ENCODE data around the gene PLSCR4.
"Not testable (repeated sequence)": the region's sequence is repeated elsewhere in the genome, so short reads cannot be mapped to it uniquely, and the experiment has no call there.

Gene PLSCR4

DNA sequence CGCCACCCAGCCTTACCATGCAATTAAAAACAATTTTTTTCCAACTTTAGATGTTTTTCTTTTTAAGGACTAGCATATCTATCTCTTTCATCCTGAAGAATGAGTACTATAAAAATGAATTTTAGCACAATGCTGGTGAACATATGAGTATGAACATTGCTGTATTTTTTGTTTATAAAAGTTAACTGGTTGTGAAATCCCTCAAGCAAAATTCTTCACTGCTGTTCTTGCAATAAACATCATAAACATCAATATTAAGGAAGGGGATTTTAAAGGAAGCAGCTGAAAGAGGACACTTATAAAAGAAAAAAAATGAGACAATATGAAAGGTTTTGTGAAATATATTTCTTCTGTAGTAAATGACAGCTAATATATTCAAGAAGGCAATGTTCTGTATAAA, 3.0 kb downstream of the PLSCR4 start:
- no peak for DNase-seq (ENCODE audit: low read depth in 2 of 2)

DNA sequence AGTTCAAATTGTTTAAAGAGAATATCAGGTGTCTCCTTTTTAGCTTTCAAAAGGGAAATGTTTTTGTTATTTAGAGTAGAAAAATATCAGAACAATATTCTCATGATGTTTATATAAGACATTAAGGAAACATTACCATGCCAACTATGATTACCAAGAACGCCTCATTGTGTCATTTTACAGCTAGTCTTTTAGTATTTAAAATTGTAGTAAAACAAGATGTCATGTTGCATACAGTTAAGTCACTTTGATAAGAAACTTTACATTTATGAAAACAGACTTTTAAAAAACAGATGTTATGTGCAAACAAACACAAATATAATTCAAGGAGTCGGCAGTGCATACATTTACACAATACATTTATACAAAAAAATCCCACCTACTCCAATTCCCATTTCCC, 4.4 kb downstream of the PLSCR4 start:
- no peak for DNase-seq (ENCODE audit: low read depth in 2 of 2)

DNA sequence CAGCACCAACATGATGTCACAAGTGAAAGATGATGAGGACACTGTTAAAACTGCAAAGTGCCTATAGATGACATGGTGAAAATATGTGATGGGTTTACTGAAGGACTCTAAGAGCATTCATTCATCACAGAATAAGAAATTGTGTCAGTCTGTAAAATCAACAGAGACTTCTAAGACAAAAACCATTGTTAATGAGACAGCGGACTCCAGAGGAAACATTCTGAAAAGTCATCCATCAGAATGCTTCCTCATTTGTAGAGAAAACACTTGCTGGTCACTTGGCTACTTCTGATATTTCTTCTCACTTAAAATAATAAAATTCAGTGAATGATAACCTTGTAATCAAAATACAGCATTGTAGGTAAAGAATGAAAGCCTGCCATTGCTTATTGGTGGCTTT, 7.3 kb downstream of the PLSCR4 start:
- DNase-seq (ENCODE audit: low read depth in 2 of 2), result no peak

DNA sequence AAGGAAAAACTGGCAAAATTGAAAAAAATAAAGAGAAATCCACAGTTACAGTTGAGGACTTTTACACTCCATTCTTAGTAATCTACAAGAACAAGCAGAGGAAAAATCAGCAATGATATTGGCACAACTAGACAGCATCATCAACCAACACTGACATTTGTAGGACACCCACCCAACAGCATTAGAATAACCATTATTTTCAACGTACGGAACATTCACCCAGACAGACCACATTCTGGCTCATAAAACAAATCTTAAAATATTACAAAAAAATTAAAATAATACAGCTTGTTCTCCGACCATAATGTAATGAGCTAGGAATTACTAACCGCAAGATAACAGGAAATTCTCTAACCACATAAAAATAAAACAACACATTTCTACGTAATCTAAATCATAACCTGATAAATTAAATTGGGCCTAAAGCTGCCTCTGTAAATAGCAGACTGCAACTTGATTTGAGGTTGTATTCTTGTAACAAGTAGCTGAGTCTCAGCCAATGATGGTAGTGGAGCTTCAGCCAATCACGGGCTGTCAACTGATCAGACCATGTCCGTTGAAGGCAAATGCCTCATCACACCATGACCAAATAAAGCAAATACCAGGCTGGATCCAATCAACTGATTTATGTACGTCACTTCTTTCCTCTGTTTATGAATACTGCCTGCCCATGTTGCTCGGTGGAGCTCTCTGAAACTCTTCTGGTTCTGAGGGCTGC, 9.2 kb downstream of the PLSCR4 start:
- DNase-seq (ENCODE audit: low read depth in 2 of 2), result no peak

DNA sequence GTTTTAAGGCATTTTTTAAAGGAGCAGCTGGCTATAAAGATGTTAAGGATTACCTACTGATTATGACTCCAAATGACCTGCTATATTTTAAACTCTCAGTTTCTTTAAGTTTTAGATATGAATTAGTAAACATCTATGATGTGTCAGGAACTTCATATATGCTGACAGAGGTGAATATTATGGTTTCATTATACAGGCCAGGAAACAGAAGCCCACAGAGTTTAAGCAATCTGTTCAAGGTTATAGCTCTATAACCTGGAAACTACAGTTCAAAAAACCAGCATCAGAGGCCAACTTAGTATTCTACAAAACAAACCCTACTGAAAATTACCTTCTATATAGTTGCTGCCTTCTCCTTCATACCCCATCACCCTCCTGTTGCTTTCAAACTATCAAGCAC, 17.4 kb downstream of the PLSCR4 start:
- no peak for DNase-seq (ENCODE audit: low read depth in 2 of 2)

DNA sequence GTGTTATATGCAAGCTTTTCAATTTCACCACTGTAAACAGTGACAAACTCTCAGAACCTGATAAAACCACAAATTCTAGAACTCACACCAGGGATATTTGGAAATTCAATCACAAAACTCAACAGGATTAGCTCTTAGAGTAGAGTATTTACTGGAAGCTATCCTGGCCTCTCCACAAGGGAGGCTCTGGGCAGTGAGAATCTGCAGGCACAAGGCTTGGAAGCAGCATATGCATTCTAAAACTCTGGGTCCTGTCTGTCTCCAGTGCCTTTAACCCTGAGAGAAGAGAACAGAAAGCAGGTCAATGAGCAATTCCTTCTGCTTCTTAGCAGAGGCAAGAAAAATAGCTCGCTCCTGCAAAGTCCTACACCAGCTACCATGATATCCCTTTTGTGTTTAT, 23.4 kb downstream of the PLSCR4 start:
- no peak for DNase-seq (ENCODE audit: low read depth in 2 of 2)

DNA sequence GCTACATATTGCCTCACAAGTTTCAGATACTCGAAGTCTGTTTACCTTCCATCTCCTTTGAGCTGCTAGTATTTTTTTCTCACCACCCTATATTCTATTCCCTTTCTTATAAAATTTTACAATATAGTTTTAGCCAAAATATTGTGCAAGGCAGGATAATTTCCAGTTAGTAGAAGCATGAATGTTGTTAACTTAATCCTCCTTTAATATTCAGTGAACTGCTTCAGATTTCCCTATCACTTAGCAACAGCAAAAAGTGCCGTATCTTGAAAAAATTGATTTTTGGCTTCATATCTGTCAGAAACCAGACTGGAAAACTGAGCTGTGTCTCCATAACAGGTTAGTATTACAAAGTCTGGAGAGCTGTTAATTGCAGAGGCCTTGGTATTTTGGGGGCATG, 24.0 kb downstream of the PLSCR4 start:
- no peak for DNase-seq (ENCODE audit: low read depth in 2 of 2)

DNA sequence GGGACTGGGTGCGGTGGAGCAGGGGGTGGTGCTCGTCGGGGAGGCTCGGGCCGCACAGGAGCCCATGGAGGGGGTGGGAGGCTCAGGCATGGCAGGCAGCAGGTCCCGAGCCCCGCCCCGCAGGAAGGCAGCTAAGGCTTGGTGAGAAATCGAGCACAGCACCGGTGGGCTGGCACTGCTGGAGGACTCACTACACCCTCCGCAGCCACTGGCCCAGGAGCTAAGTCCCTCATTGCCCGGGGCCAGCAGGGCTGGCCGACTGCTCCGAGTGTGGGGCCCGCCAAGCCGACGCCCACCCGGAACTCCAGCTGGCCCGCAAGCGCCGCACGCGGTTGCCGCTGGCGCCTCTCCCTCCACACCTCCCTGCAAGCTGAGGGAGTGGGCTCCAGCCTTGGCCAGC, 25.4 kb downstream of the PLSCR4 start:
- not testable (repeated sequence) for DNase-seq (ENCODE audit: low read depth in 2 of 2)

DNA sequence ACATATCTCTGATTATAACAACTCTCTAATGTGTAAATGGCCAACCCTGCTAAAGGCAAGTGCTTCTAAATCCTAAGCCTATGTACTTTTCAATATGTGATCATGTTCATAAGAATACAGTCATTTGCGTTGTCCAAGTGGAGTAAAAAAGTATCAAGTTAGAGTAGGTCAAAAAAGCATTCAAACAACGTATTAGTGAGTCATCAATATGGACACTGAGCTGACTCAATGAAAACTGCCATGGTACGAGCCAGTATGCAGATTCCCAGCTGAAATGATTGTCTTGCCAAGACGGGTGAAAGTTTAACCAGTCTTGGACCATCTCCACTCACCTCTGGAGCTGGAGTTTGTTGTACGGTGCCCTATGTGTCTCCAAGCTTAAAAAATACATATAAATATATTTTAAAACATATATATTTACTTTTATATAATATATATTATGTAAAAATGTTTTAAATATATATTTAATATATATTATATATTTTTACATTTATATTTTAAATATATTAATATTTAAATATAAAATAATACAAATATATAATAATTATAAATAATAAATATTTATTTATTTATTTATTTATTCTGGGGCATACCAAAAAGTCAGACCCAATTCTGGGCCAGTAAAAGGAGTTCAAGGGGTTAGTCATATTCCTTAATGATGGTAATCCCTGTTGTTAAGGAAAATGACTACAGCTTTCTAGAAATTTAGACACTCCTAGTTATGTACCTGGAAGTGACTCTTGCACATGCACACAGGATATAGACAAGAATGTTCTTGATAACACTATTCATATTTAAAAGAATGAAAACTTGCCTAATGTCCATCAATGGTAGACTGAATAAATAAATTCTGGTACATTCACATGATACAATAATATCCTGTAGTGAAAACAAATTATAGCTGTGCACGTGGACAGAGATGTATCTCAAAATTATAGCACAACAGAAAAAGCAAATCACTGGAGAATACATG, 27.2 kb downstream of the PLSCR4 start:
- no peak for DNase-seq (ENCODE audit: low read depth in 2 of 2)

DNA sequence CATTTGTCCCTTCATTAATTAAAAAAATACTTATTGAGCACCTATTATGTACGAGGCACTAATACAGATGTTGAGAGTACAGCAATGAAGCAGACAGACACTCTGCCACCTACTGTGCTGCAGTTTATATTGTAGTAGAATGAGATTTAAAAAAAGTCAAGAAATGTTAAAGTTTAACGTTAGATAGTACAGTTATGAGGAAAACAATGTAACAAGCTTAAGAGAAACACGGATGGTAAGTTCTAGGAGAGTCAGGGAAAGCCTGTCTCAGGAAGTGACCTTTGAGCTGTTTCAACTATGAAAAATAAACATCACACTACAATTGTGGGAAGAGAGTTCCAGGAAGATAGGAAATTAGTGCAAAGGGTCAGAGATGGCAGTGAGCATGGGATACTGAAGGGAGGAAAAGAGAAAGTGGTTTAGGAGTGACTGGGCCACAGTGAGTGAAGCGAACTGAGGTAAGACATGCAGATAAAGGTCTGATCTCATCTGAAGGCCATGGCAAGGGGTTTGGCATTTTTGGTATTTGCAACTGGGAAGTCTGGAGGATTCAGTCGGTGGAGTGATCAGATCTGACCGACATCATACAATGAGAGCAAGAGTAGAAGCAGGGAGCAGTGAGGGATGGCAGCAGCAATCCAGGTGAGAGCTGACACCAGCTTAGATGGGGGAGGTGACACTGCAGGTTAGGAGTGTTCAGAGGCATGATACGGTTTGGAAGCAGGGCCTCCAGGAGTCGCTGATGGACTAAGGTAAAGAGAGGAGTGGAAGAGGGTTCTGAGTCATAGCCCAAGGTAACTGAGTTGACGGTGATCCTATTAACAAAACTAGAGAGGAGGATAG, 28.5 kb downstream of the PLSCR4 start:
- no peak for DNase-seq (ENCODE audit: low read depth in 2 of 2)

DNA sequence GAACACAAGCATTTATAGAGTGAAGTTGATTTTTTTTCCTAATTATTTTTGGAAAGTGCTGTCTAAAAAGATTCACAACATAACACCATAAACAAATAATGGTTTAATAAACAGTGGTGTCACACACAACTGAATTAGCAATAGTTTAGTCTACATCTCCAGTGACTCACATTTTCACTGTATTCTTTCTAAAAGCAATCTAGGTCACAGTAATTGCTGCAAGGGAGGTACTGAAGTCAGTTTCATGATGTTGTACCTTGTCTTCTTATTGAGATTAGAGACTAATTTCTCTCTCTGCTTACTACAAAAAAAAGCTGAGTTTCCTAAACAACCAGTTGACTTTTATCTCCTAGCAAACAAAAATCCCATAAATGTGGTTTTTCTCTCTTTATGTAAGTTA, 29.6 kb downstream of the PLSCR4 start:
- DNase-seq (ENCODE audit: low read depth in 2 of 2), result no peak

DNA sequence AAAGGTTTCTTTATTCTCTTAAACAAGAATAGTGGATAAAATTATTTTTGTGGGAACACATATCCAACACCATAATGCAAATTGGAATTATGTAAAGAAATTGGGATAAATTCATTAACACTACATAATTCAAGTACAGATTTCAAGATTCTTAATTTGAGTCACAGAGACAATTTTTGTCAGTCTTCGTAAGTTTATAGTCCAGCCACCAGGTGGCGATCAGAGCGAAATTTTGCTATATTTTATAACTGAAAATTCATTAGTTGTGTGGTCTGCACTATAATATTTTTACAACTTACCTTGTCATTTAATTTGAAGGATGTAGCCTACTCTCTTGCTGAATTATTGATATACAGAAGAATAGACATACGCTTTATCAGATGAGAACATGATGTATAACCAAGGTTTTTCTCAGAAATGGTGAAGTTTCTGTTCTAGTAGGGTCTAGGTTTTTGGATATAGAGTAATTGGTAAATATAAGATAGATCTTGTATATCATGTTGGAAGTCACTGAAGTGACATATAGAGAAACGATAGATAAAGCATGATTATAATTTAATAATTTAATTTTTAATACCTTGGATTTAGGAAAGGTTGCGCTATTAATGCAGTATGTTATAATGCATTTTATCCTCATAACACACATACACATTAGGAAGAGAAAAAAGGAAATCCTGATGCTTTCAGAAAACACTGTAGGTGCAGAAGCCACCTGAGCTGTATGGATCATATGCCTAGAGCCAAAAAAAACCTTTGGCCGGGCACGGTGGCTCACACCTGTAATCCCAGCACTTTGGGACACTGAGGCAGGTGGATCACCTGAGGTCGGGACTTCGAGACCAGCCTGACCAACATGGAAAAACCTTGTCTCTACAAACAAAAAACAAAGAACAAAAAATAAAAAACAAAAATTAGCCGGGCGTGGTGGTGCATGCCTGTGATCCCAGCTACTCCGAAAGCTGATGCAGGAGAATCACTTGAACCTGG, 31.7 kb downstream of the PLSCR4 start:
- DNase-seq (ENCODE audit: low read depth in 2 of 2), result no peak

DNA sequence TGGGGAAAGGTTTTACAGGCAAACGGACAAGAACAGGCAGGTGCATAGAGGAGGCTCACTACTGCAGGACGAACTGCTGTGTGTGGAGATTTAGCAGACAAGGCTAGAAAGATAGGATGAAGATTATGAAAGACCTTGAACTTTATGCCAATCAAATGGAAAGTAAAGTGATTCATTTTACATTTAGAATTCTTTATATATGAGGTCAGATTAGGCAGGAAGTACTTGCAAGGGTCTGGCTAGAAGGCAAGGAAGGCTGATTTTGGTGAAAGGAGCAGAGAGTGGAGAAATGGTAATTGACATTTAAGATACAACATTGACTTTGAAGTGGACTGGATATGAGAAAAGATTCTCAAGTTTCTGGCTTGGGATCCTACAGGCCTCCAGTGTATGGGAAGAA, 33.6 kb downstream of the PLSCR4 start:
- no peak for DNase-seq (ENCODE audit: low read depth in 2 of 2)

DNA sequence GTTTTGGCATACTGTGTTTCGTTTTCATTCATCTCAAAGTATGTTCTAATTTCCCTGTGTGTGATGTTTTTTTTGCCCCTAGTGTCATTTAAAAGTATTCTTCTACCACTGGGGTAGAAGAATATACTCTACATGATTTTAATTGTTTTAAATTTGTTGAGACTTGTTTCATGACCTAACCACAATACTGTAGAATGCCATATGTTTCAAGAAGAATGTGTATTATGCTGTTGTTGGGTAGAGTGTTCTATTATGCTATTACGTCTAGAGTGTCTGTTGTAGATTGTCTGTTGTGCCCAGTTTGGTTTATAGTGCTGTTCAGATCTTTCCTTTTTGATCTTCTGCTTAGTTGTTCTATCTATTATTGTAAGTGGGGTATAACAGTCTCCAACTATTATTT, 36.4 kb downstream of the PLSCR4 start:
- DNase-seq (ENCODE audit: low read depth in 2 of 2), result no peak

DNA sequence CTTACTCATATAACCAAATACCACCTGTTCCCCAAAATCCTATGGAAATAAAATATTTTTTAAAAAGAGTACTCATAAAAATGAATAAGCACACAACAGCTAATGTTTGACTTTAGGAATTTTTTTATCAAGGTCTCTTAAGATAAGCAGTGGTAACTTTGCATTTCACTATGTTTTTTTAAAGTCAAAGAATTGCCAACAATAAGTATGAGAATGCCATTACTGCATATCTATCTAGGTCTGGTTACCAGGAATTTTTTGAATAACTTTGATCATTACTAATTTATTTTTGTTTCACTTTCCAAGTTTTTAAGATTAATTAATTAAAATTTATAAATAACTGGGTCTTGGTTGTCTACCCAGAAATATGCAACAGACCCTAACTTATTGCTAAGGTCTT, 41.5 kb downstream of the PLSCR4 start:
- DNase-seq (ENCODE audit: low read depth in 2 of 2), result no peak

DNA sequence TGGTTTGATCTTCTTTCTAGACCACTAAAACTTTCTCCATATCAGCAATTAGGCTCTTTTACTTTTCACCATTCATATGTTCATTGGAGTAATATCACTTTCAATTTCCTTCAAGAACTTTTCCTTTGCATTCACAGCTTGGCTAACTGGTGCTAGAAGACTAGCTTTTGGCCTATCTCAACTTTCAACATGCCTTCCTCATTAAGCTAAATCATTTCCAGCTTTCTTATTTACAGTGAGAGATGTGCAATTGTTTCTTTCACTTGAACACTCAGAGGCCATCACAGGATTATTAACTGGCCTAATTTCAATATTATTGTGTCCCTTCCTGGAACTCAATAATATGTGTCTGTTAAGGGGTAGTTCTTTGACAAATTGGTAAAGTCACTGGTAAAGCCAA, 47.1 kb downstream of the PLSCR4 start:
- no peak for DNase-seq (ENCODE audit: low read depth in 2 of 2)

DNA sequence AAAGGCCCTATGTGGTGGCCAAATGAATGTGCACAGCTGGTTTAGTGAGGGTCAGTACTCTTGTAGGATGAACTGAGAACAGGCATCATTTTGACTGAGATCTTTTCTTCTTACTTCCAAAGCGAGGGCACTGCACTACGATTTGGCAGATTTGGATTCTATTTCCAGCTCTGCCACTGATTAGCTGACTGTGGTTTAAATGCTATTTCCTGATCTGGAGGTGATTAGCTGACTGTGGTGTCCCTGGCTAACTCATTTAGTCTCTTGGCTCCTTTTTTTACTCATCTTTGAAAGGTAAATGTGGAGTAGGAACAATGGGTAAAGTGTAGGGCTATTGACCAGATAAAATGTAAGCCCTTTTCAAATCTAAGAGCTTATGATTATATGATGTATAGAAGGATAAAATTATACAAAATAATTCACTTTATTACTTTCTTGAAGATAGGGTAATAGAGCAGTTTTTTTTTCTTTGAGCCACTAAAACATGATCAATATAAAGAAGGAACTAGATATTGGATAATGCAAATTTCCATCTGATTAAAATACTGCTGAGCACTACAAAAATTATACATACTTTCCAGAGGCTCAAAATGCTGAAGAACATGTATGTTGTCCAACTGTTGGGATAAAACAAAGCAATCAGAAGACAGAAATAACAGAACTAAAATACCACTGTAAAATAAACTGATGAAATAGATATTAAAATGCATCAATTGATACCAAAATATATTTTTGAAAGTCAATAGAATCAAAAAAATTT, 50.3 kb downstream of the PLSCR4 start:
- DNase-seq (ENCODE audit: low read depth in 2 of 2), result no peak

DNA sequence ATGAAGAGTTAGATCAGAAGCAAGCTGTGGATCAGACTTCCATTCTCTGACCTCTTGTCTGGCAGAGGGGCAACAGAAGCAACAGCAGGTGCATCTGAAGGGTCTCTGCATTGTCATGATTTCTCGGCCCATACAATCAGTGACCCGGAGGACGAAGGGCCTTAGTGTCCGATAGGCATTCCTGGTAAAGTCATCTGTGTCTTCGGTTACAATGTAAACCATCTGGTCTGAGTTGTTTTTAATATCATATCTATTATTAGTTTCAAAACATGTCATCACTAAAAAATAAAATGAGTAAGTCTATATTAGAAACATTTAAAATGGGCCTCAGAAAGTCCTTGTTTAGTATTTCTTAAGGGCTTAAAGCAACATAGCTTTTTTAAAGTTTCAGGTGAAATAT, 51.1 kb downstream of the PLSCR4 start:
- no peak for DNase-seq (ENCODE audit: low read depth in 2 of 2)

DNA sequence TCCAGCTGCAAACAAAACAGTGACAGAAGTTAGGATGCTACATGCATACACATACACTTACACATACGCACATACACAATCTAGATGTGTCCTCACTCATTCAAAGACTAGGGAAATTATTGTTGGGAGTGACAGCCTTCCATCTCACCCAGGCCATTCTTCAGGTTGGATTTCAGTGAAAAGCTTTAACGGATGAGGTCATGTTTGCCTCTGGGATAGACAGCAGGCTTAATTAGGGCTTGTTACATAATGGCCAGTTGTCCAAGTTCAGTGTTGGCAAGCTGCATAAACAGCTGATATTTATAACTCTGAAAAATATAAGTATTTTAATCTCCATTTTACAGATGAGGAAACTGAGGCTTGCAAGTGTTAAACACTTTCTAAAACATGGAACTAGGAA, 54.1 kb downstream of the PLSCR4 start:
- no peak for DNase-seq (ENCODE audit: low read depth in 2 of 2)

DNA sequence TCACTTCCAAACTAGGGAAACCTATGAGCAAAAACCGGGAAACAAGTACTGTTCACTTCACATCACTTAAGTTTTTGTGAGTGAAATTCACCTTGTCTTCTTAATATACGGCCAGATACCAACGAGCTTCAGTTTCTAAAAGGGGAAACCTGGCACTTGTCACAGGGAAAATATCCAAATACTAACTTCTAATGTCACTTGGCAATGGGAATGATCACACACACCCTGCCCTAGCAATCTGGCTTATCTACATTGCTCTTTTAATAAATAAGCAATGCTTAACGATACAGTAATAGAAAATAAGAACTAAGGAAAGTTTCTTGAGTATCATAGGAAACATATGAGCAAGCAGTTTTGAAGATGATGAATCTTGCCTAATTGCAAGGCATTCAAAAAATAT, 55.3 kb downstream of the PLSCR4 start:
- no peak for DNase-seq (ENCODE audit: low read depth in 2 of 2)
